OCI-LY1 (cell line): ENCODE measurements around the gene SPOCK2.

Experiments
- EZH2 ChIP-seq: fragments of 200-600 bp; sonication (generic), shearing (Covaris generic); IDR thresholded peaks from 2 replicates; pipeline ENCODE4 v1.8.0; 2017; ENCODE audit warnings: borderline replicate concordance, mixed run types, mild to moderate bottlenecking, antibody characterized with exemption, low read length, moderate library complexity, mixed read lengths
- TF ChIP-seq, protein P1 (sequence below): fragments of 200-600 bp; sonication (generic), shearing (Covaris generic); IDR thresholded peaks from 2 replicates; pipeline ENCODE4 v1.5.1; 2017; ENCODE audit warnings: mild to moderate bottlenecking, antibody characterized with exemption, low read length, moderate library complexity, mixed read lengths

DNA sequence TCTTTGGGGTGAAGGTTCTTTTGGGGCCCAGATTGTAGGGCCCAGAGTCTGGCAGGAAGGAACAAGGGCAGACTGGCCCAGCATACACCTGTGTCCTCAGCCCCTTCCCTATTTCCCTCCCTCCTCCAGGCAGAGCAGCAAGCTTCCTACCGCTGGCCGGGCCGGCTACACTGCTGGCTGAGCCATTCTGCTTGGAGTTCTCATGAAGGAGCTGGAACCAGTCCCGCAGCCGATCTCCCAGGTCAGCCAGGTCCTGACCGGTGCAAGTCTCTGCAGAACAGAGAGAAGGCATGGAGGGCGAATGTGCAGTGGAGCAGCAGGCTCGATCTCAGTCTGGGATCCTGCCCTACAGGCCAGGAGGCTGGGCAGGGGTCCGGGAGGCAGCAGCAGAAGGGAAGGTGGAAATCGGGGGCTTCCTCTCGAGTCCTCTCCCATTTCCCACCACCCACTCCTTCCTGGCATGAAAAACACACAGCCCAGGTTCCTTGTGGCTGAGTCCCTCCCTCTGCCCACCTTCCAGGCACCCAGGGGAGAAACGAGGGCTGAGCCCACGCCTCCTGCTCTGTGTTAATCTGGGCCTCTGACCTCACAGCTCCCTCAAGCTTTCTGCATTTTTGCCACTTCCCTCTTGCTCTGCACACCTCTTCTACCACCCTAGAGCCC lies 20.8 kb downstream of the SPOCK2 start:
- TF ChIP-seq, protein P1, sequence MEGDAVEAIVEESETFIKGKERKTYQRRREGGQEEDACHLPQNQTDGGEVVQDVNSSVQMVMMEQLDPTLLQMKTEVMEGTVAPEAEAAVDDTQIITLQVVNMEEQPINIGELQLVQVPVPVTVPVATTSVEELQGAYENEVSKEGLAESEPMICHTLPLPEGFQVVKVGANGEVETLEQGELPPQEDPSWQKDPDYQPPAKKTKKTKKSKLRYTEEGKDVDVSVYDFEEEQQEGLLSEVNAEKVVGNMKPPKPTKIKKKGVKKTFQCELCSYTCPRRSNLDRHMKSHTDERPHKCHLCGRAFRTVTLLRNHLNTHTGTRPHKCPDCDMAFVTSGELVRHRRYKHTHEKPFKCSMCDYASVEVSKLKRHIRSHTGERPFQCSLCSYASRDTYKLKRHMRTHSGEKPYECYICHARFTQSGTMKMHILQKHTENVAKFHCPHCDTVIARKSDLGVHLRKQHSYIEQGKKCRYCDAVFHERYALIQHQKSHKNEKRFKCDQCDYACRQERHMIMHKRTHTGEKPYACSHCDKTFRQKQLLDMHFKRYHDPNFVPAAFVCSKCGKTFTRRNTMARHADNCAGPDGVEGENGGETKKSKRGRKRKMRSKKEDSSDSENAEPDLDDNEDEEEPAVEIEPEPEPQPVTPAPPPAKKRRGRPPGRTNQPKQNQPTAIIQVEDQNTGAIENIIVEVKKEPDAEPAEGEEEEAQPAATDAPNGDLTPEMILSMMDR = no peak
- no peak for TF ChIP-seq EZH2
